ENCODE results near the gene CDRT4.
A peak's percentile ranks its signal among the peaks of the same experiment; 100 is the strongest.
"Not testable (repeated sequence)": the region's sequence is repeated elsewhere in the genome, so short reads cannot be mapped to it uniquely, and the experiment has no call there.

The CDRT4 gene

GRCh38 chr17:15467592-15467991 is at the start of gene CDRT4:
Gene CDRT4 (minus strand): TSS chr17:15467621. CDS start chr17:15440238, 27,383 bp downstream.
- no peak for DNase-seq (ENCODE audit: low read depth in 4 of 4, low spot score in 1 of 4)

- DNase-seq (ENCODE audit: low read depth in 4 of 4, low spot score in 1 of 4) = no peak
Measured at GRCh38 chr17:15516150-15516549, 48.7 kb upstream of the CDRT4 start.

GRCh38 chr17:15514469-15514868 is 47.0 kb upstream of the CDRT4 start:
- no peak for DNase-seq (ENCODE audit: low read depth in 4 of 4, low spot score in 1 of 4)

- DNase-seq (ENCODE audit: low read depth in 4 of 4, low spot score in 1 of 4) = no peak
Measured at GRCh38 chr17:15513856-15514459, 46.5 kb upstream of the CDRT4 start.

DNA sequence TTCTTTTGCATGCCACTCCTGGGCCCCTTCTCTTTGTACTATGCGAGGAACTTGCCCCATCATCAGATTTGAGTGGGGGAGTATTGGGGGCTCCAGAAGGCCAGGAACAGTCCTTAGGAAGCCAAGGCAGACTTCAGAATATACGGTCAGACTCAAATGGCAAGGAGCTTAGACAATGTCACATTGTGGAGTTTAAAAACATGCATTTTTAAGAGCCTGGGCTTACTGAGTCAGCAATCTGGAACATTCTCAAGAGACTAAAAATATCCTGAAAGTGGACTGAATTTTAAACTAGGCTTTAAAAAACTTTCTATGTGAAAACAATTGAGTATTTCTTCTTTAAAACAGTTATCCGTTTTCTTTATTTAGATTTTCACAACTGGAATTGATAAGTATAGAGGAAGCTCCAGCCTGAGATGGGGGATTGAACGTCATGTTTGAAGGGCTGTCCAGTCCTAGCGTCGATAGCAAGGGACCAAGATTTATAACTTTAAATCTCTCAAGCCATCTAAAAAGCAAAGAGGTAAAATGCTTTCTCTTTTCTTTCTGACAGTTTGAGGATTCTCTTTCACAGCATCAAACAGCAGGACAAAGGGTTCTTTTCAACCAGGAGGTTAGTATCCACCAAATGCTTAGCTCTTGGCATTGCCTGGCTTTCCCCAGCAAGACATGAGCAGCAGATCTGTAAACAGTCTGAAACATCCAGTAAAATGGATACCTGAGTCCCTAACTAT is 45.8 kb upstream of the CDRT4 start:
- no peak for DNase-seq (ENCODE audit: low read depth in 4 of 4, low spot score in 1 of 4)

DNA sequence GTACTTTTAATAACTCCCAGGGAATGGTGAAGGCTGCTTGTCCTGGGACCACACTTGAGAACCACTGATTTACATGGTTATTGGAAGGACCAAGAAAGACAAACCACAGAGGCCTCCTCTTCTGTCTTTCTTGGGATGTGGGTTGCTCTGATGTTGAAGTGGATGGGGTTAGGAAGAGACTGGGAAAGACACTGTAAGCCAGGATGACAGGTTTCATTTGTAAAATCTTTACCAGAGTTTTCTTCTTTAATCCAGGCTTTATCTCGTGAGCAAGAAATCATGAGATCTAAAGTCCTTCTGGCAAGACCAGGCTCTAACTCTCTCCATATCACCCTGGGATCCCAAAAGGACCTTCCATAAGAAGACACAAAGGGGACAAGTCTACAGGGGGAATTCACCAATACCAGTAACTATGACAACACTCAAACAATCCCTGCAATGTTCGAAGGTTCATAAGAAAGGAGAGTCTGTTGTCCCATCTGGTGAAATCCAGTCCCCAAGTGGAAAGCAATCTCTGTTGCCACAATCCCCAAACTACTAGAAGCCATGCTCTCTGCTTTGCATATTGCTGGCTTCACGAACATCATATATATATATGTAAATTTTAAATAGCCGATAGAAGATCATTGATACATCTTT is 44.8 kb upstream of the CDRT4 start:
- no peak for DNase-seq (ENCODE audit: low read depth in 4 of 4, low spot score in 1 of 4)

DNA sequence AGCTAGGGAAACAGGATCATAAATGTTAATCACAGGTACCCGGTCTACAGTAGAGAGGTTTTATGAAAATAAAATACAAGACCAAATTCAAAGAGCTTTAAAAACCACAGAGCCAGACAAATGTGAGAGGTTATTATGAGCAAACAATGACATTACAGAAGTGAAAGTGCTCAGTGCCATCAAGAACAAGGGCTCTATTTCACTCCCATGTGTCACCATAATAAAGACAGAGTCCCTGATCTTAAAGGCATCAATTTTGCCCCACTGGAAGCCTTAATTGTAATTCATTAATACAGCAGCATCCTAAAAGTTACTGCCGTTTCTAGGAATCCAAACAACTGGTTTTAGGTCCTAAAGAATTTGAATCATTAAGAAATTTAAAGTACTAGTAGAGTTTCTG is 43.7 kb upstream of the CDRT4 start:
- no peak for DNase-seq (ENCODE audit: low read depth in 4 of 4, low spot score in 1 of 4)

GRCh38 chr17:15510361-15510760 is 42.9 kb upstream of the CDRT4 start:
- DNase-seq (ENCODE audit: low read depth in 4 of 4, low spot score in 1 of 4) = no peak

- DNase-seq (ENCODE audit: low read depth in 4 of 4, low spot score in 1 of 4) = no peak
Measured at GRCh38 chr17:15509095-15509494, 41.7 kb upstream of the CDRT4 start.

DNA sequence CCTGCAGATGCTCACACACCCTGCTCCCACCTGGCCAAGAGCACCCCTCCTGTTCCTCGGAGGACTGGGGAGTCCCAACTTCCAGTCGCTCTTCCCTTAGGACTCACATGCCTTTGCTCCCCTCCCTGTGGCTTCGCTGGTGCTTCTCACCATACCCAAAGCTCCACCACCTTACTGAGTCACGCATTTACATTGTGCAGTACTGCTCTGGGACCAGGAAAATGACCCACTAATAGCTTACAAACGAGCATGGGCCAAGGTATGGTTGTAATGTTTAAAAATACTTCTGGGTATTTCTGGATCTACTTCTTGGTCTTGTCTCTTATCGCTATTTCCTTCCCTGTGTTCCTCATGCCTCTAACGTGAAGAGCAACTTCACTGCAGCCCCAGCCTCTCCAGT is 41.0 kb upstream of the CDRT4 start:
- no peak for DNase-seq (ENCODE audit: low read depth in 4 of 4, low spot score in 1 of 4)

GRCh38 chr17:15507896-15508295 is 40.5 kb upstream of the CDRT4 start:
- DNase-seq (ENCODE audit: low read depth in 4 of 4, low spot score in 1 of 4) = no peak

GRCh38 chr17:15507001-15507400 is 39.6 kb upstream of the CDRT4 start:
- no peak for DNase-seq (ENCODE audit: low read depth in 4 of 4, low spot score in 1 of 4)

GRCh38 chr17:15505708-15506107 is 38.3 kb upstream of the CDRT4 start:
- DNase-seq (ENCODE audit: low read depth in 4 of 4, low spot score in 1 of 4) = not testable (repeated sequence)

DNA sequence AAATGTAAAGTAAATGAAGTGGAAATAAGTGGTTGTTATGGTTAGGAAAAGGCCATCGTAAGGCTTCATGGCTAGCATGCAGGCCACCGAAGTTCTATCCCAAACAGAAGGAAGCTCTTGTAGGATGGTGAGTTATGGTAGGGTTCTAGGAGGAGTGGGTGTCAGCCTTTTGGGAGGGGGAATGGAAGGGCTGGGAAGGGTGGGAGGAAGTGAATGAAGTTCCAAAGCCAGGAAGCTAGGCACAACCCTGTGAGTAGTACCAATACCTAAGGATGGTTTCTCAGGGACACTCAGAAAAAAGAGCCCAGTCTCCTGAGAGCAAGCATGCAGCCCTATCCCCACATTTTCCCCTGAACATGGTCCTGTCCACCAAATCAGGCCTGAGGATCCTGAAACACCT is 36.3 kb upstream of the CDRT4 start:
- DNase-seq (ENCODE audit: low read depth in 4 of 4, low spot score in 1 of 4) = no peak

GRCh38 chr17:15502369-15503112 is 35.1 kb upstream of the CDRT4 start:
- DNase-seq (ENCODE audit: low read depth in 4 of 4, low spot score in 1 of 4) = peak; percentile 32 to 68 (median 60)

DNA sequence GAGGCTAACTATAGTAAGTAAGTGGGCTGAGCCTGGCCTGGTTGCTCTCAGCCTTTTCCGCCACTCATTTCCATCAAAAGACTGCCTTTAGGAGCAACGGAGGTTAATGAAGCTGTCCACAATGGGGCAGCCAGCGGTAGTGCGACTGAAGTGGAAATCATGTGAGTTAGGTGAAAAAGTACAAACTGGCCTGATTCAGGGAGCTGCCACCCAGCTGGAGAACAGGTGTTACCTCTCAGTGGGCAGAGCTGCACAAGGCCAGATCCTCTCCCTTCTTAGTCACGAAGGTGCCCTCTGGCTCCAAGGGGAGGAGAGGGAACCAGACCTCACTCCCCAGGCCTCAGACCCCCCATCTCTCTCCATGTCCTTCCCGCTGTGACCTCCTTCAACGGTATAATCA is 34.4 kb upstream of the CDRT4 start:
- no peak for DNase-seq (ENCODE audit: low read depth in 4 of 4, low spot score in 1 of 4)

- DNase-seq (ENCODE audit: low read depth in 4 of 4, low spot score in 1 of 4) = no peak
Measured at GRCh38 chr17:15501282-15501681, 33.9 kb upstream of the CDRT4 start.

DNA sequence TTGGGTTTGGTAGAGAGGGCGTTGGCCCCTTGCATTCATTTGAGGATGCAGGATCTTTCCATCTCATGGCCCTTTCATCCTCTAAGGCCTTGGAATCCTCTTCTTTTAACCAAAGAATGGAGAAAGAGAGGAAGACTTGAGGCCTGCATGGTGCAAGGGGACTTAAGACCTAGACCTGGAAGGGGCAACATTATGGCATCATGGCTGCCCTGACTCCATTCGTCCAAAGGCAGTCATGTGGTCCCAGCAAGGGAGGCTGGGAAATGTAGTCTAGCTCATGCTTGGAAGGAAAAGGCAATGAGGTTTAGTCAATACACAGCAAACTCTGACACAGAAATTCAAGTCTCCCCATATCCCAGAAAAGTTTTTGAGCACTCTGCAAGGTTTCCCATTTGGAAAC is 30.7 kb upstream of the CDRT4 start:
- no peak for DNase-seq (ENCODE audit: low read depth in 4 of 4, low spot score in 1 of 4)

DNA sequence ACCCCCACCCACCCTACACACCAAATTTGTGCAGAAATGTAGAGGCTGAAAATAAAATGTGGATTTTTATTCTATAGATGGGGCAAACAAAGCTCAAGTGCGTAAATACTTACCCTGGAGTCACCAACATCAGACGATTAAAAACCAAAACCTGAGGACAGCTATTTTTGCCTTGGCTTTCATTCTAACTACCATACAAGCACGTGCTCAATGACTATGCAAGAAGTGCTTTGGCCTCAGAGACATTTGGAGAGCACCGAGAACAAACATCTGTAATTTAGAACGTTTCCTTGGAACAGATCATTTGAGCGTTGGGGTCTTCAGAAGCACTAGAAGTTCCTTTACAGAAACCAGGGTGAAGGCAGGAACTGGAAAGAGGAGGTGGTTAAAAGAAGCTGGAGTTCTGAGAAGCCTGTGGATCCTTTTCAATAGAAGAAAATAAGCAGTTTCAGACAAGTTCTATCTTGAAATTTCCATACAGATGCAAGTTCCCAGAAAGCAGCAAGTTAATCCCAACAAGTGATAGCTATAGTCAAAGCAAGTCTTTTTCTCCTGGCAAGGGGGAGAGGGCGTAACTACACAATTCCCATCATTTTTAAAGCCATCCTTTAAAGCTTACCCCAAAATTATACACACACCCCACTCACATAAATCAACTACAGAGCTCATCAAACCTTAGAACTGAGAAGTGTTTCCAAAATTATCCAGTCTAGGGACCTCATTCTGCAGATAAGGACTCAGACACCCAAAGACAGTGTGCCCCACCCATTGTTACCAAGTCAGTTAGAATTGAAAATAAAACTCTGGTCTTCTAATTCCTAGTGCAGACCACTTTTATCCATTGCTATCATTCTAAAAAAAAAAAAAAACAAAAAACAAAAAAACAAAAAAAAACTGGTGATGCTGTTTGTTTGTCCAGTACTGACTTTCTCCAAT is 29.6 kb upstream of the CDRT4 start:
- no peak for DNase-seq (ENCODE audit: low read depth in 4 of 4, low spot score in 1 of 4)

- DNase-seq (ENCODE audit: low read depth in 4 of 4, low spot score in 1 of 4) = no peak
Measured at GRCh38 chr17:15494821-15495220, 27.4 kb upstream of the CDRT4 start.

GRCh38 chr17:15493693-15494035 is 26.2 kb upstream of the CDRT4 start:
- DNase-seq (ENCODE audit: low read depth in 4 of 4, low spot score in 1 of 4) = no peak

All from stimulated activated CD4-positive, alpha-beta T cell treated with anti-CD3 and anti-CD28 coated beads, Interleukin-1b, Interleukin-23, amount 100 ng/mL, for 24 hours (primary cell).